ENCODE data around the gene CD44.

GRCh38 chr11:35247863-35248262 lies 108.9 kb downstream of the CD44 start:
- TF ChIP-seq CTCF (conservative IDR thresholded peaks at IDR 0.05 in 1 of 2, IDR thresholded peaks at IDR 0.05 in 1 of 2; ENCODE audit: low read depth in 1 of 2, low read length in 2 of 2), result no peak
- TF ChIP-seq EZH2 (IDR thresholded peaks at IDR 0.05; ENCODE audit: low read length, missing control alignments), result no peak
